ENCODE measurements around the gene NPC1L1.
"Not testable (repeated sequence)": the region's sequence is repeated elsewhere in the genome, so short reads cannot be mapped to it uniquely, and the experiment has no call there.

NPC1L1 gene

GRCh38 chr7:44534087-44534486 is 7.0 kb downstream of the NPC1L1 start:
- no peak for DNase-seq

GRCh38 chr7:44533301-44534055 is 7.7 kb downstream of the NPC1L1 start:
- no peak for DNase-seq

- DNase-seq = no peak
Observed at GRCh38 chr7:44531421-44532380, 9.4 kb downstream of the NPC1L1 start.

- DNase-seq = no peak
Observed at GRCh38 chr7:44530990-44531389, 10.1 kb downstream of the NPC1L1 start.

GRCh38 chr7:44524811-44525388 is 16.2 kb downstream of the NPC1L1 start:
- DNase-seq = no peak

- DNase-seq = no peak
Observed at GRCh38 chr7:44522315-44522714, 18.8 kb downstream of the NPC1L1 start.

- no peak for DNase-seq
Observed at GRCh38 chr7:44521347-44522095, 19.6 kb downstream of the NPC1L1 start.

GRCh38 chr7:44520574-44520973 is 20.6 kb downstream of the NPC1L1 start:
- DNase-seq = no peak

GRCh38 chr7:44519546-44519945 is 21.6 kb downstream of the NPC1L1 start:
- no peak for DNase-seq

- no peak for DNase-seq
Observed at GRCh38 chr7:44518761-44519160, 22.4 kb downstream of the NPC1L1 start.

- DNase-seq = no peak
Observed at GRCh38 chr7:44517175-44517574, 24.0 kb downstream of the NPC1L1 start.

GRCh38 chr7:44515590-44516268 is 25.4 kb downstream of the NPC1L1 start:
- no peak for DNase-seq

- no peak for DNase-seq
Observed at GRCh38 chr7:44512736-44513135, 28.4 kb downstream of the NPC1L1 start.

- DNase-seq = no peak
Observed at GRCh38 chr7:44511863-44512468, 29.2 kb downstream of the NPC1L1 start.

GRCh38 chr7:44511236-44511635 is 29.9 kb downstream of the NPC1L1 start:
- DNase-seq = no peak

- DNase-seq = no peak
Observed at GRCh38 chr7:44508328-44509030, 32.7 kb downstream of the NPC1L1 start.

GRCh38 chr7:44506592-44507288 is 34.4 kb downstream of the NPC1L1 start:
- DNase-seq = not testable (repeated sequence)

GRCh38 chr7:44505595-44505994 is 35.5 kb downstream of the NPC1L1 start:
- DNase-seq = no peak

- no peak for DNase-seq
Observed at GRCh38 chr7:44498230-44498954, 42.7 kb downstream of the NPC1L1 start.

All from NCI-H1048 (cell line).